ENCODE data around the gene DMRTA2.

DNA sequence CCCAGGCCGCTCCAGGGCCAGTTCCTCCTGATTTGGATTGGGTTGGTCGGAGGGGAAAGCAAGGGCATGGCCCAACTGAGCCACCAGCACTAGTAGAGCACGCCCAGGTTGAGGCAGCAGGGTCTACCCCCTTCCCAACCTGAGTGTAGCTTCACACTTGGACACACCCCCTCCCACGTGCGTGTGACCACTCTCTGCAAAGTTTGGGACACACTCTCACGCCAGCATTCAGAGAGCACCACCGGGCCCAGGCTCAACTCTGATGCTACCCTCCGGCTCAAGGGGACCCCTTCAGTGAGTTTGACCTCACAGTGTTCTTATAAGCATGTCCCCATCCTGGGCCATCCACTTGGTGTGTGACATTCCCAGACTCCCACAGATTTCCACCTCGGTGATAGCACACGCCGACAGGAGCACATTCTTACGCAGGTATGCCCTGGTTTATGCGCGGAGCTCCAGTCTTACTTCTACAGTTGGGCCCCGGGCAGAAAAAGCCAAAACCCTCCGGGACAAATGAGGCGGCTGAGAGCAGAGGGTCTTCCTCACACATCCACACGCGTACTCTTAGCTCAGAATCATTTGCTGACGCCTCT is 3.0 kb upstream of the DMRTA2 start:
- TF ChIP-seq, protein P1, sequence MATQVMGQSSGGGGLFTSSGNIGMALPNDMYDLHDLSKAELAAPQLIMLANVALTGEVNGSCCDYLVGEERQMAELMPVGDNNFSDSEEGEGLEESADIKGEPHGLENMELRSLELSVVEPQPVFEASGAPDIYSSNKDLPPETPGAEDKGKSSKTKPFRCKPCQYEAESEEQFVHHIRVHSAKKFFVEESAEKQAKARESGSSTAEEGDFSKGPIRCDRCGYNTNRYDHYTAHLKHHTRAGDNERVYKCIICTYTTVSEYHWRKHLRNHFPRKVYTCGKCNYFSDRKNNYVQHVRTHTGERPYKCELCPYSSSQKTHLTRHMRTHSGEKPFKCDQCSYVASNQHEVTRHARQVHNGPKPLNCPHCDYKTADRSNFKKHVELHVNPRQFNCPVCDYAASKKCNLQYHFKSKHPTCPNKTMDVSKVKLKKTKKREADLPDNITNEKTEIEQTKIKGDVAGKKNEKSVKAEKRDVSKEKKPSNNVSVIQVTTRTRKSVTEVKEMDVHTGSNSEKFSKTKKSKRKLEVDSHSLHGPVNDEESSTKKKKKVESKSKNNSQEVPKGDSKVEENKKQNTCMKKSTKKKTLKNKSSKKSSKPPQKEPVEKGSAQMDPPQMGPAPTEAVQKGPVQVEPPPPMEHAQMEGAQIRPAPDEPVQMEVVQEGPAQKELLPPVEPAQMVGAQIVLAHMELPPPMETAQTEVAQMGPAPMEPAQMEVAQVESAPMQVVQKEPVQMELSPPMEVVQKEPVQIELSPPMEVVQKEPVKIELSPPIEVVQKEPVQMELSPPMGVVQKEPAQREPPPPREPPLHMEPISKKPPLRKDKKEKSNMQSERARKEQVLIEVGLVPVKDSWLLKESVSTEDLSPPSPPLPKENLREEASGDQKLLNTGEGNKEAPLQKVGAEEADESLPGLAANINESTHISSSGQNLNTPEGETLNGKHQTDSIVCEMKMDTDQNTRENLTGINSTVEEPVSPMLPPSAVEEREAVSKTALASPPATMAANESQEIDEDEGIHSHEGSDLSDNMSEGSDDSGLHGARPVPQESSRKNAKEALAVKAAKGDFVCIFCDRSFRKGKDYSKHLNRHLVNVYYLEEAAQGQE (IDR thresholded peaks at IDR 0.05; ENCODE audit: insufficient read depth in 1 of 2, low read depth in 2 of 2, low read length in 1 of 2): no peak
- TF ChIP-seq, protein P2, sequence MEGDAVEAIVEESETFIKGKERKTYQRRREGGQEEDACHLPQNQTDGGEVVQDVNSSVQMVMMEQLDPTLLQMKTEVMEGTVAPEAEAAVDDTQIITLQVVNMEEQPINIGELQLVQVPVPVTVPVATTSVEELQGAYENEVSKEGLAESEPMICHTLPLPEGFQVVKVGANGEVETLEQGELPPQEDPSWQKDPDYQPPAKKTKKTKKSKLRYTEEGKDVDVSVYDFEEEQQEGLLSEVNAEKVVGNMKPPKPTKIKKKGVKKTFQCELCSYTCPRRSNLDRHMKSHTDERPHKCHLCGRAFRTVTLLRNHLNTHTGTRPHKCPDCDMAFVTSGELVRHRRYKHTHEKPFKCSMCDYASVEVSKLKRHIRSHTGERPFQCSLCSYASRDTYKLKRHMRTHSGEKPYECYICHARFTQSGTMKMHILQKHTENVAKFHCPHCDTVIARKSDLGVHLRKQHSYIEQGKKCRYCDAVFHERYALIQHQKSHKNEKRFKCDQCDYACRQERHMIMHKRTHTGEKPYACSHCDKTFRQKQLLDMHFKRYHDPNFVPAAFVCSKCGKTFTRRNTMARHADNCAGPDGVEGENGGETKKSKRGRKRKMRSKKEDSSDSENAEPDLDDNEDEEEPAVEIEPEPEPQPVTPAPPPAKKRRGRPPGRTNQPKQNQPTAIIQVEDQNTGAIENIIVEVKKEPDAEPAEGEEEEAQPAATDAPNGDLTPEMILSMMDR (IDR thresholded peaks at IDR 0.05): no peak
